BJ (cell line): Measurements from ENCODE around the gene ANO1. TPM values are rescaled to one million over a fixed set of nuclear protein-coding genes. Genes with fewer than 3 reads are reported as not detected.

Experiments
- CTCF ChIA-PET: fragments of 350-600 bp; formaldehyde crosslinking; extraction: SDS; loops from one replicate; lab custom pipeline; 2021; ENCODE audit warnings: antibody characterized with exemption, inconsistent platforms; lab: Yijun Ruan, JAX
- POLR2A ChIA-PET: fragments of 300-600 bp; sonication (Branson Sonifier 250); formaldehyde crosslinking; extraction: SDS; loops from one replicate; lab custom pipeline; 2021; ENCODE audit warnings: antibody characterized with exemption; lab: Charles Lee
- DNase-seq: peaks from one replicate; pipeline ENCODE4 v3.0.0-alpha.2; 2011; ENCODE audit warnings: low read depth
- H3K27me3 ChIP-seq: 2 replicates; pipeline ENCODE4 v1.6.0; 2011; ENCODE audit warnings: low read length; ENCODE audit not compliant: control insufficient read depth, insufficient read depth
- H3K36me3 ChIP-seq: 2 replicates; pipeline ENCODE4 v1.5.1; 2011; ENCODE audit warnings: low read length; ENCODE audit not compliant: control insufficient read depth, insufficient read depth
- H3K4me3 ChIP-seq: 2 replicates; pipeline ENCODE4 v1.5.1; 2011; ENCODE audit warnings: low read depth, mild to moderate bottlenecking, control low read depth, low read length
- polyA plus RNA-seq: library from polyadenylated mRNA; depleted of rRNA; stranded (reverse); fragments of >200 nt; gene quantifications from 2 replicates; pipeline ENCODE4 v1.2.3, GENCODE V29; 2011
- TF ChIP-seq, protein P1 (sequence below): IDR thresholded peaks from 2 replicates; pipeline ENCODE4 v1.5.1; 2011; ENCODE audit warnings: low read depth, mild to moderate bottlenecking, control low read depth, inconsistent platforms, low read length, moderate library complexity; ENCODE audit not compliant: insufficient read depth

Gene ANO1
- polyA plus RNA-seq, 1 experiment, result 0.10 TPM

- TF ChIP-seq, protein P1, sequence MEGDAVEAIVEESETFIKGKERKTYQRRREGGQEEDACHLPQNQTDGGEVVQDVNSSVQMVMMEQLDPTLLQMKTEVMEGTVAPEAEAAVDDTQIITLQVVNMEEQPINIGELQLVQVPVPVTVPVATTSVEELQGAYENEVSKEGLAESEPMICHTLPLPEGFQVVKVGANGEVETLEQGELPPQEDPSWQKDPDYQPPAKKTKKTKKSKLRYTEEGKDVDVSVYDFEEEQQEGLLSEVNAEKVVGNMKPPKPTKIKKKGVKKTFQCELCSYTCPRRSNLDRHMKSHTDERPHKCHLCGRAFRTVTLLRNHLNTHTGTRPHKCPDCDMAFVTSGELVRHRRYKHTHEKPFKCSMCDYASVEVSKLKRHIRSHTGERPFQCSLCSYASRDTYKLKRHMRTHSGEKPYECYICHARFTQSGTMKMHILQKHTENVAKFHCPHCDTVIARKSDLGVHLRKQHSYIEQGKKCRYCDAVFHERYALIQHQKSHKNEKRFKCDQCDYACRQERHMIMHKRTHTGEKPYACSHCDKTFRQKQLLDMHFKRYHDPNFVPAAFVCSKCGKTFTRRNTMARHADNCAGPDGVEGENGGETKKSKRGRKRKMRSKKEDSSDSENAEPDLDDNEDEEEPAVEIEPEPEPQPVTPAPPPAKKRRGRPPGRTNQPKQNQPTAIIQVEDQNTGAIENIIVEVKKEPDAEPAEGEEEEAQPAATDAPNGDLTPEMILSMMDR, result no peak
- POLR2A ChIA-PET, result no interaction called here
- Histone ChIP-seq H3K27me3 (0 out of 2 replicates have a peak, but pooled peaks cover 2% of the 10 kb centered on the region), H3K36me3 (no peaks in the 10 kb centered on the region), H3K4me3 (no peak overlapping the region)
- CTCF ChIA-PET, result no interaction called here
- DNase-seq, result no peak
These were observed 40.9 kb upstream of the ANO1 start for GRCh38 chr11:70036971-70037882.

DNA sequence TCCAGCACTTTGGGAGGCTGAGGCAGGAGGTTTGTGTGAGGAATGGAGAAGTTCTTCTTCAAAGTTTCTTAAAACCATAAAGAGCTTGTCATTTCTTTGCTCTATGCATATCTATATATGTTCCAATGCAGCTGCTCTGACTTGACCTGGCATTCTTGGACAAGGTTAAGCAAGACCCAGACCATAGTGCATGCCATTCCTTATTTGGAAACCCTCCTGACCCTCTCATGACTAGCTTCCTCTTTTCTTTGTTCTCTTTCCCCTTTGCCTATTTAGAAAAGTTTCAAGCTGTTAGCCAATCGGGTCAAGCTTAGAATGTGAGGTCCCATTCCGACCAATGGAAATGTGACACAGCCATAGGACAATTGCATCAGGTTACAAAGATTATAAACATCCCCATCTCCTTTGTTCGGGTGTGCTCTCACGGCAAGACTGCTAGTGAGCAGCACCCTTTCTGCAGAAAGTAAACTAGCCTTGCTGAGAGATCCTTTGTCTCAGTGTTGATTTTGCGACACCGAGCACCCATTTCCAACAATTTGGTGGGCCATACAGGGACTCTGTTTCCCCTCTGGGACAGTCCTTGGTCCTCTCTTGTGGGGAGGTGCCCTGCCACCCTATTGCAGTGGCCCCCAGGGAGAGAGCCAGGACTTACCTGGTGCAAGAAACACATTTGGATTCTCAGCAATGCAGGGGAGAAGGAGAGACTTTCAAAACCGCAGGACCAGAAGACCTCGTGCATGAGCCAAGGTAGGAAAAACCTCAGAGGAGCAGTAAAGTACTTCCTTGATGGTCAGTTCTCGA is 39.9 kb upstream of the ANO1 start:
- H3K36me3 ChIP-seq, result no peaks in the 10 kb centered on the region
- ChIA-PET CTCF (no interaction called here), POLR2A (no interaction called here)
- 0 out of 2 replicates have a peak, but pooled peaks cover 2% of the 10 kb centered on the region for H3K27me3 ChIP-seq
- TF ChIP-seq, protein P1, result no peak
- DNase-seq, result no peak
- no peak overlapping the region for H3K4me3 ChIP-seq

DNA sequence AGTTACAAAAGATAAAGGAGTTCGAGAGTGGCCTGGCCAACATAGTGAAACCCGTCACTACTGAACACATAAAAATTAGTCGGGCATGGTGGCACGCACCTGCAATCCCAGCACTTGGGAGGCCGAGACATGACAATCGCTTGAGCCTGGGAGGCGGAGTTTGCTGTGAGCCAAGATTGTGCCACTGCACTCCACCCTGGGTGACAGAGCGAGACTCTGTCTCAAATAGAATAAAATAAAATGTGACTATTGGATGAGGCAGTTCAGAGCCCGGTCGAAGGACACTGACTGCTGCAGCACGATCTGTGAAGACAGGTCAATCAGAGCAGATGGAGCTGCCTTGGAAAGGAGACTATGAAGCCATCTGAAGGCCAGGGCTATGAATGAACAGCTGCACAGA is 37.7 kb upstream of the ANO1 start:
- 0 out of 2 replicates have a peak, but pooled peaks cover 2% of the 10 kb centered on the region for H3K27me3 ChIP-seq
- TF ChIP-seq, protein P1, result no peak
- POLR2A ChIA-PET, result no interaction called here
- no peak for DNase-seq
- CTCF ChIA-PET, result no interaction called here
- no peaks in the 10 kb centered on the region for H3K36me3 ChIP-seq
- H3K4me3 ChIP-seq, result no peak overlapping the region

DNA sequence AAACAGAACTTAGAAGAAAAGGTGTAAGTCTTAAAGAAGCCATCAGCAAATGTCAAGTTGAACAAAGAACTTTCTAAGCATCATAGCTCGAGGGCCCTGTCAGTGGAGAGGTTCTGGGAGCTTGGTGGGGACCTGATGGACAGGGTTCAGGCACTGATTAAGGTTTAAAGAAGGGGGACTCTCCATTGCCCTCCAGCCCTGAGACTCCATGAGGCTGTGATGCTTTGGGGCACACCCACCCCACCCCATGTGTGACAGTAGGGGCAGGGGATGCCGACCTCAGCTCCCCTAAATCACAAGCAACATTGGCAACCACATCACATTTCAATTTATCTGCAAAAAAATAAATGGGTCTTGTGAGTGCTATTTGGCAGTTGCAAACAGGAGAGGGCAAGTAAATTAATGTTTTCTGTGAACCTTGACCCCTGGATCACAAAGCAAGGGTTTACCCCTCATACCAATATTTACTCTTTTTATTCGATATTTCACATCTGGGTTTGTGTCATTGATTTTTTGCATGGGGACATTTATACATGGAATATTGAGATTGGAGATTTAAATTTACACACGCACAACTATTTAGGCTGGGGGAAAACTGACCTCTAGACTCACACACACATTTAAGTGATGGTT is 37.1 kb upstream of the ANO1 start:
- ChIA-PET CTCF (no interaction called here), POLR2A (no interaction called here)
- DNase-seq, result no peak
- TF ChIP-seq, protein P1, result no peak
- no peak overlapping the region for H3K4me3 ChIP-seq
- 0 out of 2 replicates have a peak, but pooled peaks cover 2% of the 10 kb centered on the region for H3K27me3 ChIP-seq
- no peaks in the 10 kb centered on the region for H3K36me3 ChIP-seq
